ENCODE data around the gene TEX9.

Gene TEX9

GRCh38 chr15:56445746-56446145, 80.5 kb downstream of the TEX9 start:
- no peak for DNase-seq (ENCODE audit: low read depth in 2 of 2)

- no peak for DNase-seq (ENCODE audit: low read depth in 2 of 2)
These were observed 89.6 kb downstream of the TEX9 start for GRCh38 chr15:56454836-56455235.

- DNase-seq (ENCODE audit: low read depth in 2 of 2) = no peak
These were observed 91.0 kb downstream of the TEX9 start for GRCh38 chr15:56456229-56456628.

- no peak for DNase-seq (ENCODE audit: low read depth in 2 of 2)
These were observed 93.9 kb downstream of the TEX9 start for GRCh38 chr15:56459096-56459495.

- DNase-seq (ENCODE audit: low read depth in 2 of 2) = no peak
These were observed 94.8 kb downstream of the TEX9 start for GRCh38 chr15:56460071-56460470.

- DNase-seq (ENCODE audit: low read depth in 2 of 2) = no peak
These were observed 95.7 kb downstream of the TEX9 start for GRCh38 chr15:56460947-56461346.

- DNase-seq (ENCODE audit: low read depth in 2 of 2) = peak; percentile 15 to 20
These were observed 99.8 kb downstream of the TEX9 start, which contains the start of gene MNS1 for GRCh38 chr15:56464893-56465520. MNS1 (minus strand) TSS chr15:56465137; CDS start chr15:56464972, 165 bp downstream.

- DNase-seq (ENCODE audit: low read depth in 2 of 2) = no peak
These were observed 102.4 kb downstream of the TEX9 start for GRCh38 chr15:56467616-56468015.

- no peak for DNase-seq (ENCODE audit: low read depth in 2 of 2)
These were observed 103.2 kb downstream of the TEX9 start for GRCh38 chr15:56468401-56468800.

GRCh38 chr15:56469483-56469882, 104.3 kb downstream of the TEX9 start:
- no peak for DNase-seq (ENCODE audit: low read depth in 2 of 2)

- no peak for DNase-seq (ENCODE audit: low read depth in 2 of 2)
These were observed 106.3 kb downstream of the TEX9 start for GRCh38 chr15:56471440-56472069.

- no peak for DNase-seq (ENCODE audit: low read depth in 2 of 2)
These were observed 107.1 kb downstream of the TEX9 start for GRCh38 chr15:56472278-56472677.

- no peak for DNase-seq (ENCODE audit: low read depth in 2 of 2)
These were observed 107.8 kb downstream of the TEX9 start for GRCh38 chr15:56473017-56473416.

- no peak for DNase-seq (ENCODE audit: low read depth in 2 of 2)
These were observed 110.1 kb downstream of the TEX9 start for GRCh38 chr15:56475351-56475750.

All from activated CD8-positive, alpha-beta memory T cell treated with anti-CD3 and anti-CD28 coated beads for 4 hours (primary cell).